C4-2B (cell line): ENCODE measurements around the gene LMNTD2.

Experiments
- CTCF ChIP-seq: fragments of 450-650 bp; conservative IDR thresholded peaks from 2 replicates; pipeline ENCODE4 v1.5.1; 2017; ENCODE audit warnings: mild to moderate bottlenecking
- ZFX ChIP-seq: fragments of 450-650 bp; IDR thresholded peaks from 2 replicates; pipeline ENCODE4 v1.6.1; 2017

DNA sequence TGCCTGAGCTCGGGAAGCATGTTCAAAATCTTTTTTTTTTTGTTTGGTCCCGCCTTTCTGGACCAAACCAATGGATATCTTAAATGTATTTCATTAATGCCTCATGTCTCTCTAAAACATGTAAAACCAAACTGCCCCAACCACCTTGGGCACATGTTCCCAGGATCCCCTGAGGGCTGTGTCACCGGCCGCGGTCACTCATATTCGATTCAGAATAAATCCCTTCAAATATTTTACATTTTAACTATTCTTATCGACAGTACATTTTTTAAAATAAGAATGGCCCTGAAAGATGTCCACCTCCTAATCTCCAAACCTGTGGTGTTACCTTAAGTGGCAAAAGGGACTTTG lies 55.6 kb downstream of the LMNTD2 start:
- TF ChIP-seq CTCF: no peak
- no peak for TF ChIP-seq ZFX
